Measurements from ENCODE around the gene IFITM5. TPM values are rescaled to one million over a fixed set of nuclear protein-coding genes. Genes with fewer than 3 reads are reported as not detected.
A peak's percentile ranks its signal among the peaks of the same experiment; 100 is the strongest.

The IFITM5 gene
- total and polyA plus RNA-seq, 2 of the 4 experiments (the other 2 are of a cell fraction): not detected

GRCh38 chr11:288478-289397 is 10.6 kb downstream of the IFITM5 start, which contains the start of gene PGGHG:
Gene PGGHG, plus strand, starts transcription at chr11:289126. Its CDS starts 691 bp downstream, at chr11:289817.
- H3K36me3 ChIP-seq (ENCODE audit: control insufficient read depth, insufficient read depth, low read length): peaks cover 11% of the 10 kb centered on the region; the same call in 1 of the 2 replicates
- peak within 1 kb of the TSS; percentile 94 for H3K23ac ChIP-seq (ENCODE audit: low read depth, low read length)
- H3K9ac ChIP-seq (ENCODE audit: low read depth, low read length): peak within 1 kb of the TSS; percentile 54
- peak within 1 kb of the TSS; percentile 3; the same call in 1 of the 2 replicates for H3K56ac ChIP-seq (ENCODE audit: extremely low read depth, insufficient read depth, low read length)
- no peak within 1 kb of the TSS for H2BK120ac ChIP-seq (ENCODE audit: low read depth, low read length)
- no peaks in the 10 kb centered on the region for H3K9me3 ChIP-seq (ENCODE audit: control insufficient read depth, insufficient read depth, low read length)
- TF ChIP-seq RAD21 (IDR thresholded peaks at IDR 0.05; ENCODE audit: low read length) (no peak), MXI1 (IDR thresholded peaks at IDR 0.05; ENCODE audit: borderline replicate concordance, low read depth, low read length) (0 out of 2 replicates have a peak, but pooled peaks have one; percentile 9), MAFK (IDR thresholded peaks at IDR 0.05; ENCODE audit: low read depth, low read length) (no peak), CEBPB (IDR thresholded peaks at IDR 0.05; ENCODE audit: low read depth, low read length) (no peak), POLR2A (IDR thresholded peaks at IDR 0.05; ENCODE audit: low read depth, low read length) (no peak), FOS (IDR thresholded peaks at IDR 0.05; ENCODE audit: low read depth, low read length) (no peak), BHLHE40 (IDR thresholded peaks at IDR 0.05; ENCODE audit: low read depth, low read length) (no peak), ELK1 (IDR thresholded peaks at IDR 0.05; ENCODE audit: borderline replicate concordance, low read depth, low read length) (no peak), CTCF (conservative IDR thresholded peaks at IDR 0.05; ENCODE audit: low read depth, low read length) (no peak), MAZ (IDR thresholded peaks at IDR 0.05; ENCODE audit: borderline replicate concordance, low read depth, low read length) (peak; percentile 6; the same call in 1 of the 2 replicates)
- in situ Hi-C loops (cut with MboI; ENCODE audit: low sequenced_read_pairs): loop anchor here (10.0 kb wide), 1 partner anchor 64 kb away; no protein-coding TSS in a partner anchor
- no peak within 1 kb of the TSS; the same call in 1 of the 2 replicates for H4K91ac ChIP-seq (ENCODE audit: insufficient read depth, low read depth, low read length)
- peak within 1 kb of the TSS; percentile 76 for H3K14ac ChIP-seq (replicated peaks; ENCODE audit: low read depth, low read length)
- no peak within 1 kb of the TSS; the same call in 1 of the 2 replicates for H4K5ac ChIP-seq (ENCODE audit: low read depth, low read length)
- peak within 1 kb of the TSS; percentile 86 for H3K4me2 ChIP-seq (ENCODE audit: low read depth, low read length)
- H4K8ac ChIP-seq (ENCODE audit: low read depth in 2 of 2, low read length in 2 of 2): peak within 1 kb of the TSS; percentile 64 to 86; a peak in 3 of 4 replicates
- no TSS peak for BruUV-seq (replicated peaks)
- dilution Hi-C loops (cut with HindIII; ENCODE audit: low sequenced_read_pairs, unreplicated experiment): no loop called here
- peaks cover 4% of the 10 kb centered on the region; the same call in 1 of the 2 replicates for H3K4me1 ChIP-seq (ENCODE audit: control insufficient read depth, insufficient read depth, low read length)
- peak within 1 kb of the TSS; percentile 56 for H3K4ac ChIP-seq (ENCODE audit: low read depth, low read length)
- H3K4me3 ChIP-seq (ENCODE audit: insufficient read depth, low read depth, low read length): peak within 1 kb of the TSS; percentile 67
- no peak within 1 kb of the TSS; the same call in 2 of the 3 replicates for H2BK15ac ChIP-seq (ENCODE audit: low read depth, low read length)
- peaks cover 0 to 7% of the 10 kb centered on the region in 2 experiments; a peak in 3 of 4 replicates for H3K79me1 ChIP-seq (ENCODE audit: low read depth in 1 of 2, low read length in 2 of 2)
- no peak for DNase-seq
- CTCF ChIA-PET: no interaction called here
- peak within 1 kb of the TSS; percentile 75 for H2AK5ac ChIP-seq (ENCODE audit: low read depth, low read length)
- POLR2A ChIA-PET (ENCODE audit: unreplicated experiment): interaction anchor here (0.7 kb wide), 1 partner anchor 8 kb away, joined by 3 read pairs; no protein-coding TSS in a partner anchor
- no peak within 1 kb of the TSS for H2BK20ac ChIP-seq (ENCODE audit: low read depth, low read length)
- intact Hi-C loops (cut with micrococcal nuclease): no loop called here
- peak within 1 kb of the TSS; percentile 97 for H2AK9ac ChIP-seq (replicated peaks; ENCODE audit: low read depth, low read length, poor library complexity)
- H3K18ac ChIP-seq (ENCODE audit: low read depth, low read length): no peak within 1 kb of the TSS
- peak within 1 kb of the TSS; percentile 92 for H2AFZ ChIP-seq (replicated peaks; ENCODE audit: low read length, poor library complexity)
- no peak within 1 kb of the TSS for H2BK5ac ChIP-seq (ENCODE audit: low read depth, low read length, poor library complexity, severe bottlenecking)
- no peaks in the 10 kb centered on the region for H3K9me1 ChIP-seq (ENCODE audit: insufficient read depth, low read length)
- no peaks in the 10 kb centered on the region for H4K20me1 ChIP-seq (ENCODE audit: insufficient read depth, low read length)
- WGBS, 2 experiments (ENCODE audit: extremely low coverage in 2 of 2, insufficient read length in 1 of 2): 1% methylated on average over 18 of the region's 112 CpGs; no CpG with 5 or more reads in 1 of the 2 experiments
- H3K27me3 ChIP-seq (ENCODE audit: control insufficient read depth, insufficient read depth, low read length): peaks cover 19% of the 10 kb centered on the region; the same call in 1 of the 2 replicates
- ATAC-seq (ENCODE audit: low read depth): peak; percentile 96
- H3K27ac ChIP-seq (ENCODE audit: insufficient read depth, low read length): no peak within 1 kb of the TSS; the same call in 1 of the 2 replicates
